NOMO-1 treated with DMSO at 0.1 percent for 48 hours (cell line): ENCODE measurements around the gene POR.

Experiments
- DNase-seq: peaks from one replicate; lab custom pipeline; 2025; ENCODE audit not compliant: unreplicated experiment; lab: John Stamatoyannopoulos, UW

The POR gene

DNA sequence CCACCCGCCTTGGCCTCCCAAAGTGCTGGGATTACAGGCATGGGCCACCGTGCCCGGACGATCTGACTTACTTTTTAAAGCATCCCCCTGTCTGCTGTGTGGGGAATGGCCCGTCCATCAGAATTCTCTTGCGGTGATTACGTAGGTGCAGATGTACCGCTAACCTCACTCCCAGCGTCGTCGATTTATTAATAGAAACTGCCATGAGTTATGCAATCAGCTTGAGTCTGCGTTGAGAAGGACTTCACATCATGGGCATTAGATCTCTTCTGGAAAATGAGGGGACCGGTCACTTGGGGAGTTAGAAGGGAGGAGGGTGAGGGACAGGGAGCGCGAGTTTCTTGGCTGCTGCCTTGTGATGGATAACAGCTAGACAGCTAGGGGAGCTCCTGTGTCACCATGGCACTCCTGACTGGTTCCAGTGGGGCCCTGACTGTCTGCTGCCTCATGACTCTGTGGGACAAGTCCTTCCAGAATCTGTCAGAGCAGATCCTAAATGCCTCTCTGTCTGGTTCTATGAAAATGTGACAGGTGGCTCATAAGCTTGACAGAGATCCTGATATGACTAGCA, 35.2 kb downstream of the POR start:
- peak; percentile 82 for DNase-seq

DNA sequence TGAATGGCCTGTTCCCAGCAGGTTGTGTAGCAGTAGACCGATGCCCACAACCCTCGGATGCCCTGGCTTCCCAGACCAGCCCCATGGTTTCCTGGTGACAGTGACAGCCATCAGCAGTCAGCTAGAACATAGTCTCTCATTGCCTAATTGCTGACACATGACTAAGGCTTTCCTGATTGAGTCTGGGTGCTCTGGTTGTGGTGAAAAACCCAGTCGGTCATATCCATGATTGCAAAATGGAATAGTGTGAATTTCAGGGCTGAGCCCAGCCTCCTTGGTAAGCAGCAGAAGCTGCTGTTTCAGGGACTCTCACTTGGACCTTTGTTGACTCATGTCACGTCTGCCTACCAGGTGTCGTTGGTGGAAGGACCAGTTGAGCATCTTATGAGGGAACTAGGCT, 36.6 kb downstream of the POR start:
- DNase-seq, result peak; percentile 99

DNA sequence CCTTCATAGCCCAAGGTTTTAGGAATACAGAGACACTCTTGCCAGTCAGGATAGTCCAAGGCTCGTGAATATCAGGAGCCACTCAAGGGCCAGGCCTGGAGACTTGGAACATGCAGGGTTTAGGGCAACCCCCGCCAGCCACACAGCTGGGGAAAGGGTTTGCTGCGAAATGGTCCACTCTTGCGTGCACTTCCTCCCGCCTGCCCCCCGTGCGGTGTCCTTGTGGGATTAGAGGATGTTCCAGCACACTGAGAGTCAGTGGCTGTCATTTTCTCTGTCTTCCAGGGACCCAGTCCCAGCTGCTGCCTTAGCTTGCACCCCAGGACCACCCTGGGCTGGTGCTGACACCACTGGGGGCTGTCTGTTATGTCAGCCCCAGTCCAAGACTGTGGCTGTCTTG, 38.5 kb downstream of the POR start:
- DNase-seq, result no peak

DNA sequence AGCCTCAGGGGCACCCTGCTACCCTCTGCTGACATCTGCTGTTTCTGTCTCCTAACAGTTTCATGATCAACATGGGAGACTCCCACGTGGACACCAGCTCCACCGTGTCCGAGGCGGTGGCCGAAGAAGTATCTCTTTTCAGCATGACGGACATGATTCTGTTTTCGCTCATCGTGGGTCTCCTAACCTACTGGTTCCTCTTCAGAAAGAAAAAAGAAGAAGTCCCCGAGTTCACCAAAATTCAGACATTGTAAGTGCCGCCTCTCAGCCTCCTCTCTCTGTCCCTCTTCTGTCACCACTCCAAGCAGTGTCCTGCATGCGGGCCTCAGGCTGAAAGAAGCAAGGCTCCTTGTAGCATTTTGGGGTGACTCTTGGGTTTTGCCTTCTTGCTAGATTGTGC, 39.0 kb downstream of the POR start:
- peak; percentile 93 for DNase-seq

DNA sequence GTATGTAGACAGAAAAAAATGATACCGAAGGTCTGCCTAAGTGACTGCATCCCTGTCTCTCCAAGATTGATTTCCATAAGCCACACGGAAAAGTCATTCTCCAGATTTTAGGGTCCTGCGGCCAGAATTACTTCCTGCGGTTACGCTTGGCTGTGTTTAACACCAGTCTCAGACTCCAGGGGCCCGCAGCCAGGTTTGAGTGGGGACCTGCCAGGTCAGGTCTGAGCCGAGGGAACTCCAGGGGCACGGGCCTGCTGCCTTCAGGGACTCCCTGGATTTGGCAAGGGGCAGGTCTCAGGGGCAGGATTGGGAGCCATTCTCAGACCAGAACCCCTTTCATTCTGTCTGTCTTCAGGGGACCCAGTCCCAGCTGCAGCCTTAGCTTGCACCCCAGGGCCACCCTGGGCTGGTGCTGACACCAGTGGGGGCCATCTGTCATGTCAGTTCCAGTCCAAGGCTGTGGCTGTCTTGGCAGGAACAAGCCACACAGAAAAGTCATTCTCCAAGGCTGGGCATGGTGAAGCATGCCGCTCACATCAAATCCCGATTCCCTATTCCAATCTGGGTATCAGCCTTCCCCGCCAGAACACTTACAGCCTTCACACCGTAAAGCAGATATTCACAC, 40.5 kb downstream of the POR start:
- no peak for DNase-seq

DNA sequence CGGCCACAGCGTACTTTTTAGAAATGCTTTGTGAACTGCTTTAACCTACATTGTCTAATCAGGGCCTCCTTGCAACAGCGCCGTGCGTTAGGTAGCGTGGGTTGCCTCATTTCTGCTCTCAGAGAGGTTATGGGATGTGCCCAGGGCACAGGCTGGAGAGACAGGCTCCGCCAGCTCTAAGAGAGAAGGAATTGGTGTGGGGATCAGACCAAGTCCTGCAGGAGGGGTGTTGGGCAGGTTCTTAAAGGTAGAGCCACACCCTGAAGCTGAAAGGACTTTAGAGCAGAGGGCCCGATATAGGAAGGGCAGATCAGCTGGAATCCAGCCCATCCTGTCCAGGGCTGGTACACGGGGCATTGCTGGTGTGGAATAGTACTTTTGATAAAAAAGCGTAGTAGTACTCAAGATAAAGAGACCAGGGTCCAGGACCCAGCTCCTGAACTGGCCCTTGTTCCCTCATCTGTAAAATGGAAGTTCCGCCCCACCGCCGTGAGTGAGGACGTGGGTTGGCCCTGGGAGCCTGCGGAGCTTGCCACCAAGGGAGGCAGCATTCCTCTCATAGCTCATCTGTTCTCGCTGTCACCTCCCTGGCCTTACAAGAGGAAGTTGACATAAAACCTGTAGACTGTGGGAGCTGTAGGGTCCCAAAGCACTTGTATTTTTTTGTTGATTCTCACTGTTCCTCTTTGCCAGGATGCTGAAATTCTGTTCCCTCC, 42.2 kb downstream of the POR start:
- no peak for DNase-seq

DNA sequence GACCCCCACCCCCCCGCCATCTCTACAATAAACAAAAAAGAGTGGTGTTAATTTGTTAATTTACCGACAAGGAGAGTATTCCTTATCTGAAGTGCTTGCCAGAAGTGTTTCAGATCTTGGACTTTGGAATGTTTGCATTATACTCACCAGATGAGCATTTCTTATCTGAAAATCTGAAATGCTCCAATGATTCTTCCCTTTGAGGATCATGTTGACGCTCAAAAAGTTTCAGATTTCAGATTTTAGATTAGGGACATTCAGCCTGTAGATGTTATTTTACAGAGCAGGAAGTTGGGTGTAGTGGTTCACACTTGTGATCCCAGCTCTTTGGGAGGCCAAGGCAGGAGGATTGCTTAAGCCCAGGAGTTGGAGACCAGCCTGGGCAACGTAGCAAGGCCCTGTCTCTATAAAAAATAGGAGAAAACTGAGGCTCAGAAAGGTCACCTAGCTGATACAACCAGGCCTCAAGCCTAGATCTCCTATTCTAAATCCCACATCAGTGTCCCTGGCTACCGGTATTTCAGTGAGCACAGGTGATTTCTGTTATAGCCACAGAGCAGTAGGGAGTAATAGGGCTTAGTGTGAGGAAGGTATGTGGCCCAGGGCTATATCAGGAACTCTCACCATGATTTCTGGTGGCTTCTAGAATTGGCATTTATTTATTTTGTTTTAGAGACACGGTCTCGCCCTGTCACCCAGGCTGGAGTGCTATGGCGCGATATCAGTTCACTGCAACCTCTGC, 44.0 kb downstream of the POR start:
- no peak for DNase-seq

DNA sequence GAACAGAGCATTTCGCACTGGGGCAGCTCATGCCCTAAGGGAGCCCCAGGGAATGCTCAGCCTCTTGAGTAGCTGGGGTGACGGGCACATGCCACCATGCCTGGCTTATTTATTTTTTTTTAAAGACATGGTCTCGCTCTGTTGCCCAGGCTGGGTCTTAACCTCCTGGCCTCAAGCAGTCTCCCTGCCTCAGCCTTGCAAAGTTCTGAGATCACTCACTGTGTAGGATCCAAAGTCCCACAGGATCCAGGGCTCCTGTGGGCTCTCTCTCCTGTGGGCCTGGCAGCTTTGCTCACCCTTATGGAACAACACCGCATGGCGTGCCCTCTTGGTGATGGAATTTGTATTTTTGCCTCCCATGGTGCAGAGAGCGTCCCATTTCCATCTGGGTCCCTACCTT, 45.4 kb downstream of the POR start:
- no peak for DNase-seq

DNA sequence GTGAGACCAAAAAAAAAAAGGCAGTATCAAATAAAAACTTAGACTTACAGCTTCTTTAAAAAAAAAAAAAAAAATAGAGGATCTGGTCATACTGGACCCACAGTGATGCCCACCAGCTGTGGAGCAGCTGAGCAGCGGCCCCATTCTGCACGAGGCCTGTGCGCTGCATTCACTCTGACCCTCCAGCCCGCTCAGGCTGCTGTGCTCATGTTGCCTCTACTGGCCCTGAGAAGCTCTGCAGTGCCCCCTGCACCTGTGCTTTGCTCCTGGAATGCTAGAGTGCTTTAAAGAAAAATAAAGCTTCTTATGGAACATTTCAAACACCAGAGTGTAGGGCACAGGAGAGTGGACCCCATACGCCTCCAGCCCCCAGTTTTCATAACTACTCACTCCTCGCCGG, 46.3 kb downstream of the POR start:
- DNase-seq, result no peak

DNA sequence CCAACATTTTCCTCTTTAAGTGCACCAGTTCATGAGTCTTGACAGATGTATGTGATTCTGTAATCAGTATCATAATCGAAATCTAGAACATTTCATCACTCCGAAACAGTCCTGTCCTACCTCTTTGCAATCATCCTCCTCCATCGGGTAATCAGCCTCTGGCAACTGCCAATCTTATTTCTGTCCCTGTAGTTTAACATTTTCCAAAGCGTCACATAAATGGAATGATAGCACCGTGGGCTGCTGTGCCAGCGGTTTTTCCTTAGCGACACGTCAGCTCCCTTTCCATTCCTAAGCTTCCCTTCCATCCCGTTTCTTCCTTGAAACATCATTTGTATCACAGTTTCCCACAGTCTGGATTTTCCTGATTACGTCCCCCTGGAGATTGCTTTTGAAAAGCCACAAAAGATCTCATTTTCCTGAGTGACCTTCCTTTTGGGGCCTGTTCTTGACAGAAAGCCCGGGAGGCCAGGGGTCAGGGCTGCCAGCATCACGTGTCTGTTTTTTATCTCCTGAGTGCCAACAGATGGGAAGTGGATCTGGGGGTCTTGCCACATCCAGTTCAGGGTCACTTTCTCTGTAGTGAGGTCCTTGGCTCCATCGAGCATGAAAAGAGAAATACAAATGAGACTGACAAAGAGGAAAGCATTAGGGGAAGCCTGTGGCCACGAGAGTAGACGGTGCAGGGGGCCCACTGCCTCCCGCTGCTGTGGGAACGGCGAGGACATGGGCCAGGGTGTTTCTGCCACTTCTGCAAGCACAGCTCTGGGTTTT, 47.8 kb downstream of the POR start:
- DNase-seq, result no peak

DNA sequence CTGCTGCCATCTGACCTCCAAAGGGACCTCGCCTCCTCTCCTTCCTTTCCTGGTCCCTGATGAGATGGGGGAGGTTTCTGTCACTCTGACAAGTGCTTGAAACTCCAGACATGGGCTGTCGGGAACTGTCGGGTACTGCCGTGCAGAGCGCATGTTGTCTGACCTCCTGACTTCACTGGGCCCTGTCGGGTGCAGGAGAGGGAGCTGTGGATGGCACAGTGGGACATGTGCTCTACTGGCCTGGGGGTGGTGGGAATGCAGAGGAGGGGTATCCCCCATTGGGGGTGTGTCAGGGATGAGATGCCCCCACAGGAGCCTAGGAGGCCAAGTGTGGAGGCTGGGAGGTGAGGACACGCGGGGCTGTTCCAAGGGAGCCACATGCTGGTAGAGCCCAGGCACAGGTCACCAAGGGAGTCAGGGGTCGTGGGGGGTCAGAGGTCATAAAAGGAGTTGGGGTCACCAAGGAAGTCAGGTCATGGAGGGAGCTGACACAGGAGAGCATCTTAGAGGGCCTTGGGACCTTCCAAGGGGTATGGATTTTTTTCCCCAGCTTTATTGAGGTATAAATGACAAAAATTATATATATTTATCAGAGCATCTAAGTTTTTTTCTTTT, 48.5 kb downstream of the POR start:
- no peak for DNase-seq

DNA sequence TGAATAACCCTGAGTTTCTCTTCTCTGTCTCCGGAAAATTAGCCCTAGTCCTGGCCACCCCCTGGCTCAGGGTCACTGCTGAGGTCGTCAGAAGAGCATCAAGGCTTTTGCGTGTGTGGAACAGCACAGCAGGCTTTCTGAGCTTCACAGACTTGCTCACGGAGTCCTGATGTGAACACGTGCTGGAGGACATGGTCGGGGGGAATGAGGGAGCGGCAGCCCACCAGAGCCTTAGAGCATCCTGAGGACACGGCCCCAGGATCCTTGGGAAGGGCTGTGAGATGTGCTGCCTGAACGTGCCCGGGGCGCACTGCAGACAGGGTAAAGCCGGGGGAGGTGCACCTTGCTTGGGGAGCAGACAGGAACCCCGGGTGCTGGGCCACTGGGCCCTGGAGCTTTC, 50.7 kb downstream of the POR start:
- no peak for DNase-seq

DNA sequence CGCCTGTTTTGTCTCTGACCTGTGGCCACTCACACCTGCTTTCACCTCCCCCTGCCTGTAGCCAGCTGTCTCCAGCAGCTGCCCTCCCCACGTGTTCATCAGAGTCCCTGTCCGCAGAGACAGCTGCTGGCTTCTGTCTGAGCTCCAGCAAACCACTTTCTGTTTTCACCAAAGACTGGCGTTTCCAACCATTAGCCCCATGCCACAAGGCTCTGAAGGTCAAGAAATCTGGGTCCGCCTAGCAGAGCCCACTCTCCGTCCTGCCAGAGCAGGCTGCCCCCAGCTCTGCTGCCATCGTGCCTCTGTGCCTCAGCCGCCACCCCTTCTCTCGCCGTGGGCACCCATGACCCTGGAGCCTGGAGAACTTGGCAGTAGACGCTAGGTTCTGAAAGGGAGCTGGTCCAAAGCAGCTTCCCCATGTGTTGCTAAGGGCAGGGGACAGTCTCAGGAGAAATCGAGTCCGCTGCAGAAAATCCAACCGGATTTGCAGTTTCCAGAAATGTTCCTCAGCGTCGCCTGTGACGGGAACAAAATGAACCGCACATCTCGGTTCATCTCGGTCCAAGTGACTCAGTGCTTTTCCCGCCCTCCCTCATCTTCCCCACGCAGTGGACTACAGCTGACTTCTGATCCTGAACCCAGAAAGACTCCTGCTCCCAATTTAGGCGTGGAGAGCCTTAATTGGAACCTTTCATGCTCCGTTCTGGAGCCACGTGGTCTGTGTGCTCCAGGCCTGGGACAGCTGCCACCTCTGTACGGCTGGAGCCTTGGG, 51.4 kb downstream of the POR start:
- no peak for DNase-seq

DNA sequence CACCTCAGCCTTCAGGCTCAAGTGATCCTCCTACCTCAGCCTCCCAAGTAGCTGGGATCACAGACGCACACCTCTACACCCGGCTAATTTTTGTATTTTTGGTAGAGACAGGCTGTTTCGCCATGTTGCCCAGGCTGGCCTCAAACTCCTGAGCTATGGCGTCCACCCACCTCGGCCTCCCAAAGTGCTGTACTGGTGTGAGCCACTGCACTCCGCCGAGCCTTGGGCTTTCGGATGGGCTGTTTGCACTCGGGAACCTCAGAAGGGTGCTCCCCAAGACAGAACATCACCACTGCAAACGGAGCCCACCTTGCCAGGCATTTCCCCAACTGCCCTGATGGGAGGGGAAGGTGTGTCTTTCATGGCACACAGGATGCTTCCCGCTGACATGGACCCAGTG, 52.1 kb downstream of the POR start:
- DNase-seq, result no peak

DNA sequence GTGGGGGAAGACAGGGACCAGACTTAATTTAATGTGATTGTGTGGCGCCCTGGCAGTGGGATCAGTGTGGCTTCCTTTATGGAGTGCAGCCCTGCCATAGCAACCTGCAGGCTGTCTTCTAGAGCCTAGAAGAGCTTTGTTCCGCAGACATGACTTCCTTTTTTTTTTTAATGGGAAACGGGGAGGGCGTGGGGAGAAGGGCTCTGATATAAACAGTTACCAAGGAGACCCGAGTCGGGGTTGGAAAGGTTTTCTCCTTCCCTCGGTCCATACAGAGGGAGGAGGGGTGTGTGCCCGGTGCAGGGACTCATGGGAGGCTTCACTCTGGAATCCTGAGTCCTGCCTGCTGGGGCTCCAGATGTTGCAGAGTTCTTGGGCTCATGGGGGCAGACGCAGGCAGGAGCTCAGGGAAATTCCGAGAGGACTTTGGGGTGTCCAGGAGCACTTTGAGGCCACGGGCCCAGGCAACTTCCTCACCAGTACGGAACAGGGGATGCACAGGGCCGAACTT, 52.6 kb downstream of the POR start:
- DNase-seq, result peak; percentile 63

DNA sequence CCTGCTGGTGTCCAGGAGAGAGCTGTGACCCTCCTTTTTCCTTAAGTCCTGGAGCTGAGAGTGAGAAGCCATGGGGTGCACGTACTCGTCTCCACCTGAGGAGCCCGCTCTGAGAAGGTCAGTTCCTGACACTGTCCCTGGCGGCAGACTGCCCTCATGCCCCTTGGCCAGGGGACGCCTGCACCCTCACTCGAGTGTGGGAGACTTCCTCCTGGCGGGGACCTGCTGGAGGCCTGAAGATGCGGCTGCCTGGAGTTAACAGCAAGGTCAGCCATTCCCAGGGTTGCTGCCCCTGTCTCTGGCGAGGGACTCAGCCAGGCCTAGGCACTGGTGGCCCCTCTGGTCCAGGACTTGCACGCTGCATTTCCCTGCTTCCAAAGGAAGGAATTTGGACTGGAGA, 53.1 kb downstream of the POR start:
- no peak for DNase-seq

DNA sequence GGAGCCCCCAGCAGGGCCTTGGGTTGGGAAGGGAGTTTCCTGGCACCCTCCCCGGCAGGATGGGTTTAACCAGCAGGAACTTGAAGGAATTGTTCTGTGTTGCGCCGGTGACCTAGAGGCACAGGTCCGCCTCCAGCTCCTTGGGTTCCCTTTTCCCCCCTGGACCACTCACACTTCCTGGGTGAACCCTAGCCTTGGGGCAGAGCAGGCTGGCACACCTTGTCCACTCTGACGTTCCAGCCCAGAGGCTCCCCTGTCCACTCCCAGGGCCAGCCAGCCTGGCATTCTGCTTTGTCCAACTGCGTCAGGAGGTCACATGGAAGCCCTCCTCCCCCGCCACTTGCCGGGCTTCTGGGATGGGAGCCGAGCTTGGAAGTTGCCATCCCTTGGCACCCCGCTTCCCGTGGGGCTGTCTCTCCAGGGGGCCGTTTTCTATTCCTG, 53.6 kb downstream of the POR start:
- no peak for DNase-seq

DNA sequence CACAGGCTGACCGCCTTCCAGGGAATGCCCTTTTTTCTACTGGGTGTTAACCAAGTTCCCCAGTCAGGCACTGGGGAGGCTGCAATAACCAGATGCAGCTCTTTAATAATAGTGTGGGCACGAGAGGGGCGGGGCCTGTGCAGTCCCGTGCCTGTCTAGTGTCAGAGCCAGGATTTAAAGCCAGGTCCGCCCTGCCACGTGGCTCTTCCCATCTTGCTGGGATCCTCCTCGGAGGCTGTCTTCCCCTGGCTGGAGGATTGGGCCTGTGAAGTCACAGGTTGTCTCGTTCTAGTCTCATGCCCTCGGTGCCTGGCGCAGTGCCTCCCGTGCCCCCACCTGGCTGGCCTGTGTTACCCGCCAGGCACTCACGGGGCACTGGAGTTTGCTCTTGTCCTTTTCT, 54.2 kb downstream of the POR start:
- DNase-seq, result no peak

DNA sequence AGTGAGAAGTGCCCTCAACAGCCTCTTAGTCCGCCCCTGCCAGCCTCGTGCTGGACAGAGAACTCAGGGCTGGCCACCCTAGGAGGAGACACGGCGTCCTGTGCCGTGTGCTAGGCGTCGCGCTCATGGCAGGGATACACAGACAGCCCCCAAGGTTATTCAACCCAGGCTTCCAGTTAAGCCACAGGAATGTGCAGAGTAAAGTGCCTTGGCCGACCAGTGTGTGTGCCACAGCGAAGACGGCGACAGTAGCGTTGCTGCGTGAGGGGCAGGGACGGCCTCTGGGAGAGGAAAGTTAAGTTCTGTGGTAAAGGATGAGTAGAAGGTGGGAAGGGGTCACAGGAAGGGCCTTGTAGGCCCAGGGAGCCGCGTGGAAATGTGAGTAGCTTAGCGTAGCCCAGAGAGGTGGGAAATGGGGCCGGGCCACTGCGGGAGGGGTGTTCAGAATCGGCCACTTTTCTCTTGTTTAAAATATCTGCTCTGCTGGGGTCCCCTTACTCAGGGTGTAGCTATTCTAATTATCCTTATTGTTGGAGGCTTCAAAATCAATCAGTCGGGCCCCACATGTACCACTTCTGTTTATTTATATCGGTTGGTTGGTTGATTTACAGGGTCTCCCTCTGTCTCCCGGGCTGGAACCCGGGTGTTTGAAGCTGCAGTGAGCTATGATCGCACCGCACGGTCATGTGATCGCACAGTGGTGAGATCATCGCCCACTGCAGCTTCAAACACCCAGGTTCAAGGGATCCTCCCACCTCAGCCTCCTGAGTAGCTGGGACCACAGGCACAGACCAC, 54.9 kb downstream of the POR start:
- DNase-seq, result no peak
